Large intestine (tissue), 3 donors: ENCODE data around the gene TRIM75. TPM values are rescaled to one million over a fixed set of nuclear protein-coding genes. Genes with fewer than 3 reads are reported as not detected.
"Not testable (repeated sequence)": the region's sequence is repeated elsewhere in the genome, so short reads cannot be mapped to it uniquely, and the experiment has no call there.

Experiments
- DNase-seq, 2 donors: peaks; one replicate each; pipeline versions ENCODE4 v3.0.0 to v3.0.0-alpha.2; 2013
- H3K27ac ChIP-seq: one replicate; pipeline ENCODE4 v1.5.1; 2013; ENCODE audit warnings: low read length
- H3K27me3 ChIP-seq: 2 replicates; pipeline ENCODE4 v1.6.1; 2013; ENCODE audit warnings: low read length; ENCODE audit not compliant: control insufficient read depth, insufficient read depth
- H3K36me3 ChIP-seq: 2 replicates; pipeline ENCODE4 v1.6.1; 2013; ENCODE audit warnings: low read length; ENCODE audit not compliant: control insufficient read depth, insufficient read depth
- H3K4me1 ChIP-seq: one replicate; pipeline ENCODE4 v1.6.1; 2013; ENCODE audit warnings: low read length; ENCODE audit not compliant: control insufficient read depth, insufficient read depth
- H3K4me3 ChIP-seq: one replicate; pipeline ENCODE4 v1.5.1; 2013; ENCODE audit warnings: low read length
- H3K9me3 ChIP-seq: one replicate; pipeline ENCODE4 v1.6.1; 2013; ENCODE audit warnings: mild to moderate bottlenecking, low read depth, low read length, moderate library complexity; ENCODE audit not compliant: control insufficient read depth
- WGBS: methylation state at CpG from one replicate; pipeline ENCODE4 v1.1.5; 2013; ENCODE audit warnings: low lambda C conversion rate; ENCODE audit not compliant: insufficient coverage; 5-methylcytosine and 5-hydroxymethylcytosine counted together
- polyA plus RNA-seq: library from polyadenylated mRNA; unstranded; fragments of 120-200 nt; gene quantifications from one replicate; pipeline ENCODE4 v1.2.1, GENCODE V29; 2013

The TRIM75 gene
- polyA plus RNA-seq, 1 donor: 0.04 TPM

- H3K4me3 ChIP-seq: no peak overlapping the region
- no peak overlapping the region for H3K27ac ChIP-seq
- no peaks in the 10 kb centered on the region for H3K36me3 ChIP-seq
- H3K27me3 ChIP-seq: no peaks in the 10 kb centered on the region
- no peak for DNase-seq
- no CpG with 5 or more reads among the region's 1 CpG for WGBS
- no peaks in the 10 kb centered on the region for H3K9me3 ChIP-seq
- H3K4me1 ChIP-seq: no peaks in the 10 kb centered on the region
Observed at GRCh38 chr4:165070560-165070959, 16.9 kb downstream of the TRIM75 start.

GRCh38 chr4:165073346-165073745 lies 19.7 kb downstream of the TRIM75 start:
- WGBS: no CpG with 5 or more reads among the region's 11 CpGs
- H3K27ac ChIP-seq, H3K4me3 ChIP-seq, H3K4me1 ChIP-seq, H3K9me3 ChIP-seq, H3K27me3 ChIP-seq: not testable (repeated sequence)
- peak in 1 of 2 donors; percentile 36 for DNase-seq
- H3K36me3 ChIP-seq: peaks cover 12% of the 10 kb centered on the region

- Histone ChIP-seq H3K4me3 (no peak overlapping the region), H3K4me1 (no peaks in the 10 kb centered on the region), H3K27me3 (no peaks in the 10 kb centered on the region), H3K27ac (no peak overlapping the region), H3K36me3 (peaks cover 19% of the 10 kb centered on the region), H3K9me3 (no peaks in the 10 kb centered on the region)
- DNase-seq: no peak
- no CpG with 5 or more reads among the region's 5 CpGs for WGBS
Observed at GRCh38 chr4:165077034-165077578, 23.4 kb downstream of the TRIM75 start.

- Histone ChIP-seq H3K4me1 (no peaks in the 10 kb centered on the region), H3K4me3 (no peak overlapping the region), H3K9me3 (no peaks in the 10 kb centered on the region), H3K27me3 (no peaks in the 10 kb centered on the region), H3K36me3 (peaks cover 22% of the 10 kb centered on the region), H3K27ac (no peak overlapping the region)
- WGBS: no CpG with 5 or more reads among the region's 6 CpGs
- peak; percentile 55 to 74 for DNase-seq
Observed at GRCh38 chr4:165079476-165079875, 25.8 kb downstream of the TRIM75 start.

- H3K27ac ChIP-seq, DNase-seq, H3K9me3 ChIP-seq, H3K4me1 ChIP-seq, H3K4me3 ChIP-seq, H3K27me3 ChIP-seq: not testable (repeated sequence)
- peaks cover 44% of the 10 kb centered on the region for H3K36me3 ChIP-seq
- WGBS: no CpG with 5 or more reads among the region's 7 CpGs
Observed at GRCh38 chr4:165084787-165085186, 31.1 kb downstream of the TRIM75 start.

- WGBS: 100% methylated on average over 1 of the region's 2 CpGs
- Histone ChIP-seq H3K36me3 (peaks cover 49% of the 10 kb centered on the region), H3K4me1 (no peaks in the 10 kb centered on the region), H3K9me3 (no peaks in the 10 kb centered on the region), H3K4me3 (no peak overlapping the region), H3K27ac (no peak overlapping the region), H3K27me3 (no peaks in the 10 kb centered on the region)
- DNase-seq: no peak
Observed at GRCh38 chr4:165085946-165086345, 32.3 kb downstream of the TRIM75 start.

GRCh38 chr4:165088366-165088765 lies 34.7 kb downstream of the TRIM75 start:
- no peak overlapping the region for H3K27ac ChIP-seq
- no peak for DNase-seq
- H3K36me3 ChIP-seq: peaks cover 63% of the 10 kb centered on the region
- H3K9me3 ChIP-seq: no peaks in the 10 kb centered on the region
- H3K4me3 ChIP-seq: no peak overlapping the region
- no peaks in the 10 kb centered on the region for H3K27me3 ChIP-seq
- no peaks in the 10 kb centered on the region for H3K4me1 ChIP-seq
- WGBS: no CpG with 5 or more reads among the region's 3 CpGs

GRCh38 chr4:165092187-165092586 lies 38.5 kb downstream of the TRIM75 start:
- H3K27ac ChIP-seq, H3K4me1 ChIP-seq, DNase-seq, H3K4me3 ChIP-seq, H3K27me3 ChIP-seq, H3K9me3 ChIP-seq: not testable (repeated sequence)
- WGBS: no CpG with 5 or more reads among the region's 8 CpGs
- peaks cover 56% of the 10 kb centered on the region for H3K36me3 ChIP-seq

- no peak overlapping the region for H3K4me3 ChIP-seq
- no peak for DNase-seq
- H3K9me3 ChIP-seq: no peaks in the 10 kb centered on the region
- peaks cover 50% of the 10 kb centered on the region for H3K36me3 ChIP-seq
- no peaks in the 10 kb centered on the region for H3K4me1 ChIP-seq
- WGBS: no CpG with 5 or more reads among the region's 3 CpGs
- H3K27me3 ChIP-seq: no peaks in the 10 kb centered on the region
- H3K27ac ChIP-seq: no peak overlapping the region
Observed at GRCh38 chr4:165094873-165095272, 41.2 kb downstream of the TRIM75 start.

- WGBS: no CpG with 5 or more reads among the region's 1 CpG
- Histone ChIP-seq H3K36me3 (peaks cover 50% of the 10 kb centered on the region), H3K4me1 (no peaks in the 10 kb centered on the region), H3K27ac (no peak overlapping the region), H3K27me3 (no peaks in the 10 kb centered on the region), H3K9me3 (no peaks in the 10 kb centered on the region), H3K4me3 (no peak overlapping the region)
- no peak for DNase-seq
Observed at GRCh38 chr4:165095291-165095690, 41.6 kb downstream of the TRIM75 start.

GRCh38 chr4:165096776-165097175 lies 43.1 kb downstream of the TRIM75 start:
- no peaks in the 10 kb centered on the region for H3K9me3 ChIP-seq
- no peak overlapping the region for H3K4me3 ChIP-seq
- no peak overlapping the region for H3K27ac ChIP-seq
- H3K36me3 ChIP-seq: peaks cover 56% of the 10 kb centered on the region
- 80% methylated on average over 1 of the region's 2 CpGs for WGBS
- no peaks in the 10 kb centered on the region for H3K4me1 ChIP-seq
- H3K27me3 ChIP-seq: no peaks in the 10 kb centered on the region
- DNase-seq: no peak
